ENCODE data around the gene CERS6.

The CERS6 gene

GRCh38 chr2:168450171-168450570, 5.9 kb upstream of the CERS6 start:
- POLR2A ChIA-PET: no interaction called here
- TF ChIP-seq CTCF (IDR thresholded peaks at IDR 0.05; ENCODE audit: insufficient read depth, low read length, missing control alignments): no peak
- DNase-seq (ENCODE audit: low read depth, low spot score): no peak
- CTCF ChIA-PET: no interaction called here
- no peak overlapping the region for H3K4me3 ChIP-seq (ENCODE audit: low read depth, low read length)

GRCh38 chr2:168450732-168451131, 5.3 kb upstream of the CERS6 start:
- ChIA-PET CTCF (no interaction called here), POLR2A (no interaction called here)
- no peak overlapping the region for H3K4me3 ChIP-seq (ENCODE audit: low read depth, low read length)
- TF ChIP-seq CTCF (IDR thresholded peaks at IDR 0.05; ENCODE audit: insufficient read depth, low read length, missing control alignments): no peak
- DNase-seq (ENCODE audit: low read depth, low spot score): no peak

GRCh38 chr2:168452781-168453180, 3.3 kb upstream of the CERS6 start:
- no peak for TF ChIP-seq CTCF (IDR thresholded peaks at IDR 0.05; ENCODE audit: insufficient read depth, low read length, missing control alignments)
- CTCF ChIA-PET: no interaction called here
- DNase-seq (ENCODE audit: low read depth, low spot score): no peak
- H3K4me3 ChIP-seq (ENCODE audit: low read depth, low read length): no peak overlapping the region
- POLR2A ChIA-PET: no interaction called here

GRCh38 chr2:168453404-168453803, 2.7 kb upstream of the CERS6 start:
- CTCF ChIA-PET: no interaction called here

GRCh38 chr2:168454737-168455644, 1.1 kb upstream of the CERS6 start:
- ChIA-PET POLR2A (no interaction called here), CTCF (interaction anchor here (1.6 kb wide), 1 partner anchor 231 kb away, joined by 3 read pairs; no protein-coding TSS in a partner anchor)
- peak overlapping the region; percentile 96 for H3K4me3 ChIP-seq (ENCODE audit: low read depth, low read length)
- no peak for DNase-seq (ENCODE audit: low read depth, low spot score)
- no peak for TF ChIP-seq CTCF (IDR thresholded peaks at IDR 0.05; ENCODE audit: insufficient read depth, low read length, missing control alignments)

More at GRCh38 chr2:168453404-168453803, 2.7 kb upstream of the CERS6 start:
- POLR2A ChIA-PET: no interaction called here
- no peak for TF ChIP-seq CTCF (IDR thresholded peaks at IDR 0.05; ENCODE audit: insufficient read depth, low read length, missing control alignments)
- H3K4me3 ChIP-seq (ENCODE audit: low read depth, low read length): no peak overlapping the region
- DNase-seq (ENCODE audit: low read depth, low spot score): no peak

- peak overlapping the region; percentile 96 for H3K4me3 ChIP-seq (ENCODE audit: low read depth, low read length)
- POLR2A ChIA-PET: no interaction called here
- CTCF ChIA-PET: no interaction called here
- no peak for DNase-seq (ENCODE audit: low read depth, low spot score)
- no peak for TF ChIP-seq CTCF (IDR thresholded peaks at IDR 0.05; ENCODE audit: insufficient read depth, low read length, missing control alignments)
These were observed 583 bp downstream of the CERS6 start for GRCh38 chr2:168456521-168457189.
